ENCODE measurements around the gene TAL2. TPM values are rescaled to one million over a fixed set of nuclear protein-coding genes. Genes with fewer than 3 reads are reported as not detected.

Gene TAL2
- total RNA-seq, result not detected in 2 replicates

GRCh38 chr9:105662184-105663104, at the start of gene TAL2:
TAL2 (plus strand) TSS chr9:105662457; CDS start chr9:105662497, 40 bp downstream.

GRCh38 chr9:105694190-105694847, 32.1 kb downstream of the TAL2 start, which contains the start of gene TMEM38B:
TMEM38B (plus strand) TSS chr9:105694541; CDS start chr9:105694661, 120 bp downstream.

Other genes with a start within 250 kb of the TAL2 start
- gene FSD1L, start 214.4 kb upstream of the TAL2 start, total RNA-seq, result 3.6 and 4.6 TPM in 2 replicates
- gene FKTN, start 104.3 kb upstream of the TAL2 start, total RNA-seq, result 12.9 and 18.3 TPM in 2 replicates
- gene TMEM38B, start 32.1 kb downstream of the TAL2 start, total RNA-seq, result 11.0 and 12.5 TPM in 2 replicates

All from bronchial smooth muscle cell (primary cell).